Dedifferentiated amniotic fluid mesenchymal stem cell (primary cell): ENCODE results near the gene GADD45GIP1.
A peak's percentile ranks its signal among the peaks of the same experiment; 100 is the strongest.
"Not testable (repeated sequence)": the region's sequence is repeated elsewhere in the genome, so short reads cannot be mapped to it uniquely, and the experiment has no call there.

Experiments
- DNase-seq: peaks from one replicate; pipeline ENCODE4 v3.0.0-alpha.2; 2016; ENCODE audit errors: extremely low spot score

The GADD45GIP1 gene

GRCh38 chr19:12939975-12940423, 17.0 kb downstream of the GADD45GIP1 start:
- DNase-seq = no peak

DNA sequence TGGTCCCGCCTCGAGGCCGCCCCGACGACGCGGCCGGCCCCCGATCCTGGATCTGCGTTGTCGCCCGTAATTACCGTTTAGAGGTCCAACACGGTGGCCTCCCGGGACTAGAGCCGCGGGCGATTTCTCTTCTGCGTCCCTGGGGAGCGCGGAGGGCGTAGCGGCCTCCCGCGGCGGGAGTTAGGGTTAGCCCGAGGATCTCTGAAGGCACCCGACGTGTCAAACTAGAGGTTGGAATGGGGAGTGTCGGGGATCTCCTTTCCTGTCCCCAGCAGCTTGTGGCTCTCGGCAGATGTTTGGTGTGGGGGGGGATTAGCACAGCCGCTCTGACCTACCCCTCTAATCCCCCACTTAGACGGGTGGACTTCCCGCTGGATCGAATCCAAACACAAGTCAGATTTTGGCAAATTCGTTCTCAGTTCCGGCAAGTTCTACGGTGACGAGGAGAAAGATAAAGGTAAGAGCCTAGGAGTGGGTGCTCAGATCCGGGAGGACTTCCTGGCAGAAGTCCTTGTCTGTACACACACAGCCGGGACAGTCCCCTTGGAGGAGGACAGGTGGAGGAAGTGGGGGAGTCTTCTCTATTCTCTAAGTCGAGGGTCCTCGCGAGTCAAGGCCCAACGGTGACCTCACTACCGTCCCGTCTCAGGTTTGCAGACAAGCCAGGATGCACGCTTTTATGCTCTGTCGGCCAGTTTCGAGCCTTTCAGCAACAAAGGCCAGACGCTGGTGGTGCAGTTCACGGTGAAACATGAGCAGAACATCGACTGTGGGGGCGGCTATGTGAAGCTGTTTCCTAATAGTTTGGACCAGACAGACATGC, 18.0 kb downstream of the GADD45GIP1 start:
- DNase-seq = peak; percentile 49

- DNase-seq = peak; percentile 99
Observed at GRCh38 chr19:12937927-12938778, 18.9 kb downstream of the GADD45GIP1 start, which contains the start of gene CALR. TSS of gene CALR (plus strand) at chr19:12938609. CDS start at chr19:12938680, 71 bp downstream.

DNA sequence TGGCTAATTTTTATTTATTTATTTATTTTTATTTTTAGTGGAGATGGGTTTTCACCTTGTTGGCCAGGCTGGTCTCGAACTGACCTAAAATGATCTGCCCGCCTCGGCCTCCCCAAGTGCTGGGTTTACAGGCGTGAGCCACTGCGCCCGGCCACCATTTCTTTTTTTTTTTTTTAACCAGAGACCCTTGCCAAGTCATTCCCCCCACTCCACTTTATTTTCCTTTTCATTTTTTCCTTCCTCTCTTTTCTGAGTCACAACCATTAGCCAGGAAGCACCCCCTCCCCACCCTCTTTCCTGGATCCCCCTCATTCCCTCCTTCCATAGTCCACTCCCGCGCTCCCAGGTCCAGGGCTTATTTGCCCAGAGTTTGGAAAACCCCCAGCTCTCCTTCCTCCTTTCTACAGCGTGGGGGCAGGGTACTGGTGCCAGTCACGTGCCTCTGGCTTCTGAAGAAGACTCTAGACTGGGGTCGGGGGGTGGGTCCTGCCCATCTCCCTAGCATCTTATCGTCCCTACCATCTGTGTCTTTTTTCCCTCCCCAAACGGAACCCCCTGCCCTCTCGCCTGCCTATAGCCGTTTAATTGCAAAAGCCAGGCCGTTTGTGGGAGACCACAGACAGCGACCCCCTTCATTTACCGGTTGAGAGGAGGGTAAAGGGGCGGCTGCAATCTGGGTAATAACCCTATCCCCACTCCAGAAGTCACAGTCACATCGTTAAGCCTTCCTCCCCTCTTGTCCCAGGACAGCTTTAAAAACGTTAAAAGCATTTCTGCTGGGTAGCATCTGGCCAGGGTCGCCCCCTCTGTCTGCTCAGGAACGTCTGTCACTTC, 19.7 kb downstream of the GADD45GIP1 start:
- no peak for DNase-seq

DNA sequence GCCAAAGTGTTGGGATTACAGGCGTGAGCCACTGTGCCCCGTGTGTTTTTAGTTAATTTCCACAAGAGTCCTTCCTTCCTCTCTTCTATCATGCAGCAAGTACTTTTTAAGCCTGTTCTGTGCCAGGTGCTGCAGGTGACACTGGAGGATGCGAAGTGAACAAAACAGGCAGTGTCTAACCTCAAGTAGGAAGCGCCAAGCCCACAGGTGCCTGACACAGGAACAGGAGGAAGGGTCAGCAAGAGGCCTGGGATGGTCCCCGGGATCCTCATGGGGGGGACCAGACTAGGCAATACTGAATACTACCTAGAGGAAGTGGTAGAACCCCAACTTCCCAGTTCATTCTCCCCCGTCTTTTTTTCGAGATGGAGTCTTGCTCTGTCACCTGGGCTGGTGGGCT, 20.4 kb downstream of the GADD45GIP1 start:
- no peak for DNase-seq

DNA sequence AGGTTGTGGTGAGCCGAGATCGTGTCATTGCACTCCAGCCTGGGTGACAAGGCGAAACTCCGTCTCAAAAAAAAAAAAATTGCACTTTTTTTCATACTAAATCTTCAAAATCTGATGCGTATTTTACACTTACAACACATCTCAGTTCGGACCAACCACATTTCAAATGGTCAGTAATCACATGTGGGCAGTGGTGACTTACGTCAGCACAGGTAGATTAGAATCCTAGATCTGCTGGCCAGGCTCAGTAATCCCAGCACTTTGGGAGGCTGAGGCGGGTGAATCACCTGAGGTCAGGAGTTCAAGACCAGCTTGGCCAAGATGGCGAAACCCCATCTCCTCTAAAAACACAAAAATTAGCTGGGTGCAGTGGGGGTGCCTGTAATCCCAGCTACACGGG, 22.0 kb downstream of the GADD45GIP1 start:
- DNase-seq = no peak

GRCh38 chr19:12933287-12934072, 23.5 kb downstream of the GADD45GIP1 start, which contains the start of gene FARSA:
TSS of gene FARSA (minus strand) at chr19:12933711. CDS start at chr19:12933696, 15 bp downstream.
- DNase-seq = peak; percentile 93

GRCh38 chr19:12932392-12933286, 24.4 kb downstream of the GADD45GIP1 start:
- DNase-seq = no peak

DNA sequence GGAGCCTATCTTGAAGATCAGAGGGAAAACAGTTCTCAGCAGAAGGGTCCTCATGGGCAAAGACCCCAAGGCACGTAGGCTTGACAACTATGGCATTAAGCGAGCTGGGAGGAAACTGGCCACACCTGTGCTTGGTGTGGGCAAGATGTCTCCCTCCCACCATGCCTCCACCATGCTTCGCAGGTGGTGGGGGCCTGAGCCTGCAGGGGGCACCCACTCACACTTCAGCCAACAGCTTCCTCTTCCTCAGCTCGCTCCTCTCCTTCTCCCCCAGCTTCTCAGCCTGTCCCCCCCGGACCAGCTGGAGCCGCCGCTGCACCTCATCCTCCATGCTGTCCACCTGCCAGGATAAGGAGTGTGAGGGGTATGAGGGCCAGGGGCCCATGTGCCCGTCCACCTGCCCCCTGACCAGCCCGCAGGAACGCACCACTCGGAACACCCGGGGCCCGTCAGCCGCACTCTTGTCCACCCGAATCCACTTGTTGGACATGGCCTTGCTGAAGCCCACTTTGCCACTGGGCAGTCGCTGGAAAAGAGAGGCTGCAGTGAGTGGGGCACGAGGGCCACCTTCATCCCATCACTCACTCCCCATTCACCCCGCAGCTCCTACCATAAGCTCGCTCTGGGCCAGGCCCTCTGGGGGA, 26.9 kb downstream of the GADD45GIP1 start:
- DNase-seq = no peak

GRCh38 chr19:12924621-12925310, 32.3 kb downstream of the GADD45GIP1 start:
- DNase-seq = no peak

DNA sequence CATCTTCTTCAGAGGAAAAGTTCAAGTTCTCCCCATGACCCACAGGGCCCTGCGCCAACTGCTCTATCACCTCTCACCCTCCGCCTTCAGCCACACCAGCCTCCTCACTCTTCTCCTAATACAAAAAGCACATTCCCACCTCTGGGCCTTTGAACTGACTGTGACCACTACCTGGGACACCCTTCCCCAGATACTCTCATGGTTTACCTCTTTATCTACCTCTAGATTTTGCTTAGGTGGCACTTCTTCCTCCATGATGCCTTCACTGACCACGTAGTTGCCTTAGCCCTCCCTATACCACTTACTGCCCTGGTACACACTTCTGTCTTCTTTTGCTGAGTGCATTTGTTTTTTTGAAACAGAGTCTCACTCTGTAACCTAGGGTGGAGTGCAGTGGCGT, 34.1 kb downstream of the GADD45GIP1 start:
- no peak for DNase-seq

DNA sequence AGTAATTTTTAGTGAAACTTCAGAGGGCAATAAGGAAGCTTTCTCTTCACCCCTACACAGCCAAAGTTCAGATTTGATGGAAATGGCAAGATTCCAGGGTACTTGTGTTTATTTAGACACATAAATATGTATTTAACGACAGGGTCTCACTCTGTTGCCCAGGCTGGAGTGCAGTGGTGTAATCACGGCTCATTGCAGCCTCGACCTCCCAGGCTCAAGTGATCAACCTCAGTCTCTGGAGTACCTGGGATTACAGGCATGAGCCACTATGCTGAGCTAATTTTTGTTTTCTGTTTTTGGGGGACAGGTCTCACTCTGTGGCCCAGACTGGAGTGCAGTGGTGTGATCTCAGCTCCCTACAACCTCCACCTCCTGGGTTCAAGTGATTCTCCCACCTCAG, 36.0 kb downstream of the GADD45GIP1 start:
- DNase-seq = no peak

GRCh38 chr19:12918253-12918652, 38.8 kb downstream of the GADD45GIP1 start:
- DNase-seq = no peak

DNA sequence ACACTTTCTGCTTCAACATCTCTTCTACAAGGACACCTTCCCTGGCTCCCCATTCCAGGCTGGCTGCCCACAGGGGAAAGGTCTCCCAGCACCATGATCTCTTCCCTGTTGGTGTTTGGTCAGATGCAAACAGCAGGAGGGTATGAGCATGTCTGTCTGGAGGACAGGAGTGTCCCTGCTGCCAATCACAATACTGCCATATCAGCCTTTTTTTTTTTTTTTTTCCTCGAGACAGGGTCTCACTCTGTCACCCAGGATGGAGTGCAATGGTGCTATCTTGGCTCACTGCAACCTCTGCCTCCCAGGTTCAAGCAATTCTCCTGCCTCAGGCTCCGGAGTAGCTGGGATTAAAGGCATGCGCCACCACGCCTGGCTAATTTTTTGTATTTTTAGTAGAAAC, 41.2 kb downstream of the GADD45GIP1 start:
- not testable (repeated sequence) for DNase-seq

DNA sequence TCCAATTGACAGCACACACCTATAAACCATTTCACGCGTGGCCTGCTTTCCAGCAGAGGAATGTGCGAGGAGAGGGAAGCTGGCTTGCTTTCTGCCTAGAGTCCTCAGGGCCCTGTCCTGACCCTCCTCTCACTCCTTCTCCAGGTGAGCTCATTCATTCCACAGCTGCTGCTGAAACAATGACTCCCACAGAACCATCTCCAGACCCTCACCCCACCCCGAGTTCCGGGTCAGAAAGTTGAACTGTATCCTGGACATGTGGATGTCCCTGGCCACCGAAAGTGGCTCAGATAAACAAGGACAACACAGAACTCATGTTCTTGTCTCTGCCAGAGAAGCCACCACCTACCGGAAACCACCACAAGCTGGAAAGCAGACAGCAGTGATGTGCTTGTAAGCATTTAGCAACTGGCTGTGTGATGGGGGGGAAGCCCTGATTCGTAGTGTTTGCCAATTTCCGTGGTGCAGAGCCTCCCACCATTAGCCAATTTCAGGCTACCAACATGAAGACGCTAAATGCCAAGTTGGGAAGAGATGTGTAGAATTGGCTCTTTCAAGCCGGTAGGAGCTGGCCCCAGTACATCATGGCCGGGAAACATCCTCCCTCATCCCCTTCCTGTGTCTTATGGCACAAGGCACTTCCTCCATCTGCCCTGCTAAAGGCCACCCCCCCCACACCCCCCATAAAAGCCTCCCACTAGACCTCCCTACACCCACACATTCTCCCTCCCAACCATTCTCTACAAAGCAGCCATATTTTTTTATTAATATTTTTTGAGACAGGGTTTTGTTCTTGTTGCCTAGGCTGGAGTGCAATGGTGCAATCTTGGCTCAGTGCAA, 43.0 kb downstream of the GADD45GIP1 start:
- DNase-seq = no peak

GRCh38 chr19:12913011-12913561, 43.9 kb downstream of the GADD45GIP1 start:
- DNase-seq = peak; percentile 23

GRCh38 chr19:12912571-12912970, 44.5 kb downstream of the GADD45GIP1 start:
- no peak for DNase-seq
